HG03280 (cell line): Measurements from ENCODE around the gene ANAPC2.

Experiments
- ATAC-seq: cut with Tn5 transposase; IDR thresholded peaks from one replicate; pipeline ENCODE4 v1.9.1; 2021; ENCODE audit warnings: mild to moderate bottlenecking, moderate library complexity; ENCODE audit not compliant: unreplicated experiment

The ANAPC2 gene, protein sequence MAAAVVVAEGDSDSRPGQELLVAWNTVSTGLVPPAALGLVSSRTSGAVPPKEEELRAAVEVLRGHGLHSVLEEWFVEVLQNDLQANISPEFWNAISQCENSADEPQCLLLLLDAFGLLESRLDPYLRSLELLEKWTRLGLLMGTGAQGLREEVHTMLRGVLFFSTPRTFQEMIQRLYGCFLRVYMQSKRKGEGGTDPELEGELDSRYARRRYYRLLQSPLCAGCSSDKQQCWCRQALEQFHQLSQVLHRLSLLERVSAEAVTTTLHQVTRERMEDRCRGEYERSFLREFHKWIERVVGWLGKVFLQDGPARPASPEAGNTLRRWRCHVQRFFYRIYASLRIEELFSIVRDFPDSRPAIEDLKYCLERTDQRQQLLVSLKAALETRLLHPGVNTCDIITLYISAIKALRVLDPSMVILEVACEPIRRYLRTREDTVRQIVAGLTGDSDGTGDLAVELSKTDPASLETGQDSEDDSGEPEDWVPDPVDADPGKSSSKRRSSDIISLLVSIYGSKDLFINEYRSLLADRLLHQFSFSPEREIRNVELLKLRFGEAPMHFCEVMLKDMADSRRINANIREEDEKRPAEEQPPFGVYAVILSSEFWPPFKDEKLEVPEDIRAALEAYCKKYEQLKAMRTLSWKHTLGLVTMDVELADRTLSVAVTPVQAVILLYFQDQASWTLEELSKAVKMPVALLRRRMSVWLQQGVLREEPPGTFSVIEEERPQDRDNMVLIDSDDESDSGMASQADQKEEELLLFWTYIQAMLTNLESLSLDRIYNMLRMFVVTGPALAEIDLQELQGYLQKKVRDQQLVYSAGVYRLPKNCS

DNA sequence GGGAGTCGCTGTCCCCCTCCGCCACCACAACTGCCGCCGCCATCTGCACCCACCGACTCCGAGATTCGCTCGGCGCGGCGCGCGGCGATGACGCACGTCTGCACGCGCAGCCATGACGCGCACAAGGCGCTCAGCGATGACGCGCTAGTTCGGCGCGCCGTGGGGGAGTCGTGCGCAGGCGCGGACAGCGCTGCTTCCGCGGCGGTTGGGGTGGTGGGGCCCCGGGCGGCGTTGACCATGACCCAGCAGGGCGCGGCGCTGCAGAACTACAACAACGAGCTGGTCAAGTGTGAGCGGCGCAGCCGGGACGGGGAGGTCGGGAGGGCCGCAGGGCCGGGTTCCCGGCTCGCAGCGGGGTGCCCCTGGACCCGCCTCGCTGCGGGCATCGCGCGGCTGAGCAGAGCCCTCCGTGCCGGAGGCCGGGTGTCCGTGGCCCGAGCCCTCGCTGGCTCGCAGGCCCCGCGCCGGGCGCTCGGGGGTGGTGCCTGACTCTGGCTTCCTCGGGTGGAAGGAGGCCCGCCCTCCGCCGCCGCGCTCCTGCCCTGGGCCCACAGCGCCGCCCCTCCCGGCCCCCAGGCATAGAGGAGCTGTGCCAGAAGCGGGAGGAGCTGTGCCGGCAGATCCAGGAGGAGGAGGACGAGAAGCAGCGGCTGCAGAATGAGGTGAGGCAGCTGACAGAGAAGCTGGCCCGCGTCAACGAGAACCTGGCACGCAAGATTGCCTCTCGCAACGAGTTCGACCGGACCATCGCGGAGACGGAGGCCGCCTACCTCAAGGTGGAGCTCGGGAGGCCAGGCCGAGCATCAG, at the start of gene ANAPC2, which contains the start of gene SSNA1:
Gene ANAPC2 (minus strand): TSS at position 71 of the 807 bp plus-strand sequence. CDS start 28 bp downstream, at position 43.
Gene SSNA1 (plus strand): TSS at position 187 of the 807 bp plus-strand sequence. CDS start 51 bp downstream, at position 238.
- ATAC-seq: peak; percentile 77

DNA sequence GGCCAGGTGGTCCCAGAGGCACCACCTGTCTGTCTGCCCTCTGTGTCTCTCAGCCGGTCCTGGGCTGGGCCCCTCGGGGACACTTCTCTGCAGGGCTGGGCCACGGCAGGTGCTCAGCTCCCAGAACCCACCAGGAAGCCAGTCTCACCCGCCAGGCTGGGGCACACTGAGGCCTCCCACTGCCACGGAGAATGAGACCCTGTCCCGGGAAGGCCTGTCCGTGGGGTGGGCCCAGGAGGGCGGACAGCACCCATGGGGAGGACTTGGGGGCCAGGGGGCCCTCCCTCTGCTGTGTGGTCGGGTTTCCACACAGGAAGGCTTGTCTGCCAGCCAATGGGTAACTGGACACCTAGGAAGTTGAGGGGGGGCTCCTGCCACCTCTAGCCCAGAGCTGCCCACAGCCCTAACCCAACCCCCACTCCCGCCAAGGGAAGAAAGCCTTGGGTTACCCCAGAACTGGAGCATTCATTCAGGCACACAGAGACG, 48.6 kb upstream of the ANAPC2 start:
- no peak for ATAC-seq

DNA sequence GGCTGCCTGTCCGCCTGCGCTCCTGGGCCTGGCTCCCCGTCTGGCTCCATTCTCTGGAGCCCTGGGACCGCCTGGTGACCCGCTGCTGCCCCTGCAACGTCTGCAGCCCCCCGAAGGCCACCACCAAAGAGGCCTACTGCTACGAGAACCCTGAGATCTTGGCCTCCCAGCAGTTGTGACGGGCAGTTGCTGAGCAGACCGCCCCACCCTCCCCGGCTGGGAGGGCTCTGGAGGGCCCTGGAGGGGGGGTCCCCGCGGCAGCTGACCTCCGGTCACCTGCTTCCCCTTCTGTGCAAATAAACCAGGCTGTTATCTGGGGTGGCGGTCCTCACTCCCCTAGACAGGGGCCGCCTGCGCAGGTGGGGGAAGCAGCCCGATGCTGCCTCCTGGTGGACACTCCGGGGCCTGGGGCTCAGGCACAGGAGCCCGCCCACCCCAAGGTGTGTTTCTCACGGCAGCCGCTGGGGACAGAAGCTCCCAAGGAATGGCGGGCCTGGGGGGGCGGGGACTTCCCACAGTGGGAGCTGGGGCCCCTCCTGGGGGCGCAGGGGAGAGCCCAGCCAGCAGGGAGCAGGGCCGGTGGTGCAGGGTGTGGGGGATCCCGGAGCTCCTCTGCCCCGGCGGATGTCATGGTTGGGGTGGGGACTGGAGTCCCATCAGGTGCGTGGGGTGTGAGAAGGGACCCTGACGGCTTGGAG, 48.0 kb upstream of the ANAPC2 start:
- no peak for ATAC-seq

DNA sequence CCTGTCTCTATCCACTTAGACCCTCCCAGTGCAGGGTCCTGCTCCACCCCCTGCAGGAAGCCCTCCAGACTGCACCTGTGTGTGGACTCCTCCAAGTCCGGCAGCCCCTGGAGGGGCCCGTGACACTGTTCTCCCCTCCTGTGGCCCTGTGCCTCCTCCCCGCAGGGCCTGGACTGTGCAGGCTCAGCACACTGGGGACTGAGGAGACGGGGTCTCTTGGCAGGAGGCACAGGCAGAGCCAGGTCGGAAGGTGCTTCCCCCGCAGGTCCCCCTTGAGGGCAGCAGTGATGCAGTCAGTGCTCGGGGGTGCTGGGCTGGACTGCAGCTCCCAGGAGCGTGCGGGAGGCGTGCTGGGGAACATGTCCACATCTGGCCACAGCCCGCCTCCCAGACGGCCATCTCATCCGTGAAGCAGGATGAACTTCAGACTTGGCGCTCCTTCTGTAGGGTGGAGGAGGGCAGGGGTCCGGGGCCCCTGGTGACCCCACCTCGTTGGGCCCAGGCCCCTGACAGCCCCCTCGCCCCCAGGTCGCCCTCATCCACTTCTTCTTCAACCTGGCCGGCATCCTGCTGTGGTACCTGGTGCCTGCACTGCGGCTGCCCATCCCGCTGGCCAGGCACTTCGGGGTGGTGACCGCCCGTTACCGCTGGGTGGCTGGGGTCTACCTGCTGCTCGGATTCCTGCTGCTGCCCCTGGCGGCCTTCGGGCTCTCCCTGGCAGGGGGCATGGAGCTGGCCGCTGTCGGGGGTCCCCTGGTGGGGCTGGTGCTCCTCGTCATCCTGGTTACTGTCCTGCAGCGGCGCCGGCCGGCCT, 47.3 kb upstream of the ANAPC2 start:
- no peak for ATAC-seq

DNA sequence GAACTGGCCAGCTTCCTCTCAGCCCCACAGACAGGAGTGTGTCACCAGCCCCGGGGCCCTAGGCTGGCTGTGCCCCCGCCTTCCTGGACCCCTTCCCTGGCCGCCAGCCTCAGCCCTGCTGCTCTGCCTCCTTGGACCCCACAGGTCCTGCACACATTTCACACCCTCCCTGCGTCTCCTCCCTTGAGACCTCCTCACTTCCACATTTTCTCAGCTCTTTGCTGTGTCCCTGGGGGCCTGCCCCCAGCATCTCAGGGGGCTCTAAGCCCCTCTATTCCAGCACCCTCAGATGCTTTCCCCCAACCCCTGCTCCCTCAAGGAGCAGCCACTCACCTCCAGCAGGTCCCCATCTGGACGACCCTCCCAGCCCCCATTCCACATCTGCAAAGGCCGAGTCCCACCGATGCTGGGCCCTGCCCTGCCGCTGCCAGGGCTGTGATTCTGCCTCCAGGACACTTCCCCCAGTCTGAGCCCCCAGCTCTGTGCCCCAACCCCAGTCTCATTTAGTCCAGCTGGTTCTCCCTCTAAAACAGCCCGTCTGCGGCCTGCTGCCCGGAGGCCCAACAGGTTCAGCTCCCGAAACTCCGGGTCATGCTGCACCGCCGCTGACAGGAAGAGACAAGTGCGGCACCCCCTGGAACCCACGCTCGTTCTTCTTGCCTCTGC, 46.5 kb upstream of the ANAPC2 start:
- ATAC-seq: no peak

DNA sequence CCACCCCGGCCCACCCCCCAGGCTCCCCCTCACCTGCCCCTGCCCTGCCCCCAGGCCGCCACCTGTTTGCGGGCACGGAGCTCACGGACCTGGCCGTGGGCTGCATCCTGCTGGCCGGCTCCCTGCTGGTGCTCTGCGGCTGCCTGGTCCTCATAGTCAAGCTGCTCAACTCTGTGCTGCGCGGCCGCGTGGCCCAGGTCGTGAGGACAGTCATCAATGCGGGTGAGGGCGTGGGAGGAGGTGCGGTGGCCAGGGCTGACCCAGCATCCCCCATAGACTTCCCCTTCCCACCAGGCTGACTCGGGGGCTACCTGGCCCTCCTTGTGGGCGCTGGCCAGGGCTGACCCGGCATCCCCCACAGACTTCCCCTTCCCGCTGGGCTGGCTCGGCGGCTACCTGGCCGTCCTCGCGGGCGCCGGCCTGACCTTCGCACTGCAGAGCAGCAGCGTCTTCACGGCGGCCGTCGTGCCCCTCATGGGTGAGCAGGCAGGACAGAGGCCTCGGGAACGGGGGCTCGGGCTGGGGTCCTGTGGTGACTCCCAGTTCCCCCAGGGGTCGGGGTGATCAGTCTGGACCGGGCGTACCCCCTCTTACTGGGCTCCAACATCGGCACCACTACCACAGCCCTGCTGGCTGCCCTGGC, 45.8 kb upstream of the ANAPC2 start:
- no peak for ATAC-seq

DNA sequence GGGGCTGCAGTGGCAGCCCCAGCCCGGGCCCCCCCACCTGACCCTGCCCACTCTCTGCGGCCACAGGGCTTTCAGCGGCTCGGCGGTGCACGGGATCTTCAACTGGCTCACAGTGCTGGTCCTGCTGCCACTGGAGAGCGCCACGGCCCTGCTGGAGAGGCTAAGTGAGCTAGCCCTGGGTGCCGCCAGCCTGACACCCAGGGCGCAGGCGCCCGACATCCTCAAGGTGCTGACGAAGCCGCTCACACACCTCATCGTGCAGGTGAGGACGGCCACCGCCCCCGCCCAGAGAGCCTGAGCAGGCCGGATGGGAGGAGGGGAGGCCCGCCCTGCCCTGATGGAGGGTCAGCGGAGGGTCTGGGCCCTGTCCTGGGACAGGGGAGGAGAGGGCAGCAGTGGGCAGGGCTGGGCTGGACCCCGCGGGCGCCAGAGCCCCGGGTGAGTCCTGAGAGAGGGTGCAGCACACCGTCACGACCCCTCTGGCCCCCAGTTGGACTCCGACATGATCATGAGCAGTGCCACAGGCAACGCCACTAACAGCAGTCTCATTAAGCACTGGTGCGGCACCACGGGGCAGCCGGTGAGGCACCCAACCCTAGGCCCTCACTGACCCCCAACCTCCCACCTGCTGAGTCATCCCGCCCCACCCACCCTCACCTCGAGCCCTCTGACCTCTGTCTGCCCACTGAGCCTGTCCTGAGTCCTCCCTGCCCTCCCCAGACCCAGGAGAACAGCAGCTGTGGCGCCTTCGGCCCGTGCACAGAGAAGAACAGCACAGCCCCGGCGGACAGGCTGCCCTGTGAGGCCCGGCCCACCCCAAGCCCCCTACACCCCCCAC, 45.0 kb upstream of the ANAPC2 start:
- no peak for ATAC-seq

DNA sequence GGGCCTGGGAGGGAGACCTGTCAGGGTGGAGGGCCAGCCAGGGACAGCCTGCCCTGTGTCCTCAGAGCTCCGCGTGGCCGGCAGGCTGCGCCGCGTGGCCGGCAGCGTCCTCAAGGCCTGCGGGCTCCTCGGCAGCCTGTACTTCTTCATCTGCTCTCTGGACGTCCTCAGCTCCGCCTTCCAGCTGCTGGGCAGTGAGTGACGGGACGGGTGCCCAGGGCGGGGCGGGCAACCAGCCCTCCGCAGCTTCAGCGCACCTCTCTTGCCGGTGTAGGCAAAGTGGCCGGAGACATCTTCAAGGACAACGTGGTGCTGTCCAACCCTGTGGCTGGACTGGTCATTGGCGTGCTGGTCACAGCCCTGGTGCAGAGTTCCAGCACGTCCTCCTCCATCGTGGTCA, 44.1 kb upstream of the ANAPC2 start:
- no peak for ATAC-seq

DNA sequence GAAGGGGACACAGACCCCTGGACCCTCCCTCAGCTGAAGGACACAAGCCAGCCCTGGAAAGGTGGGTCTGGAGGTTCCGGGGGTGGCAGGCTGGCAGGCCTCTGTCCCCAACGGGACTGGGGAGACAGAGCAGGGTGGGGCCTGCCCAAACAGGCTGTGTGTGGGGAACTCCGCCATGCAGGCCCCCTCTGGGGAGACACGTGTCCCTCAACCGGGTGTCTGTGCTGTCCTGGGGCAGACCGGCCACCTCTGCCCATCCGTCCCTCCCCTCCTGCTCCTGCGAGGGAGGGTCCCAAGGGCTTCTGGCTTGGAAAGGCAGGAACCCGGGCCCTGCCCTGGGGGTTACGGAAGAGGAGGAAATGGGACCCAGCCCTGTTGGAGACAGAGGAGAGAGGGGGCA, 43.7 kb upstream of the ANAPC2 start:
- ATAC-seq: no peak

DNA sequence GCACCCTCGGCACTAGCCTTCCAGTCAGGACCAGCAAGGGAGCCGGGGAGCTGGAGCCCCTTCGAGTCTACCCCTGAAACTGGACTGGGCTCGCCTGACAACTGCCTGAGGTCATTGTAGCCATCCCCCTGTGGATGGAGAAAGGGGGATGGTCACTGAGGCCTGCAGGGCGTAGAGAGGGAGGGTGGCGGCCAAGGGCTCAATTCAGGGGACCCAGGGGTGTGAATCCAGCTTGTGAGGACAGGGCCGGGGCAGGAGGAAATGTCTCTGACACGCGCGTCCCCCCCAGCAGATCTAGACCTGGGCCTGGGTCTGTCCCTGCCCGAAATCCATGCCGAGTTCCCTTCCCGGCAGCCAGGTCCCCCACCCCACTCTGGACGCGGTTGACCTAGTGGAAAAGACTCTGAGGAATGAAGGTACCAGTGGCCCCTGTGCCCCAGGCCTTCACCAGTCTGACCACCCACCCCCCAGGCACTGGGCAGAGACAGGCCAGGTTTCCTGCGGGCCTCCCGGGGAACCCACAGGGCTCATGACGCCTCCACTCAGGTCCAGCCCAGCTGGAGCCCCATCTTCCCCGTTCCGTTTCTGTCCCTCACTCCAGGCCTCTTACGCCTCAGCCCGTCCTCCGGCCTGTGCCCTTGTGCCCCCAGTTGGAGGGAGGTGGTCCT, 43.1 kb upstream of the ANAPC2 start:
- no peak for ATAC-seq

DNA sequence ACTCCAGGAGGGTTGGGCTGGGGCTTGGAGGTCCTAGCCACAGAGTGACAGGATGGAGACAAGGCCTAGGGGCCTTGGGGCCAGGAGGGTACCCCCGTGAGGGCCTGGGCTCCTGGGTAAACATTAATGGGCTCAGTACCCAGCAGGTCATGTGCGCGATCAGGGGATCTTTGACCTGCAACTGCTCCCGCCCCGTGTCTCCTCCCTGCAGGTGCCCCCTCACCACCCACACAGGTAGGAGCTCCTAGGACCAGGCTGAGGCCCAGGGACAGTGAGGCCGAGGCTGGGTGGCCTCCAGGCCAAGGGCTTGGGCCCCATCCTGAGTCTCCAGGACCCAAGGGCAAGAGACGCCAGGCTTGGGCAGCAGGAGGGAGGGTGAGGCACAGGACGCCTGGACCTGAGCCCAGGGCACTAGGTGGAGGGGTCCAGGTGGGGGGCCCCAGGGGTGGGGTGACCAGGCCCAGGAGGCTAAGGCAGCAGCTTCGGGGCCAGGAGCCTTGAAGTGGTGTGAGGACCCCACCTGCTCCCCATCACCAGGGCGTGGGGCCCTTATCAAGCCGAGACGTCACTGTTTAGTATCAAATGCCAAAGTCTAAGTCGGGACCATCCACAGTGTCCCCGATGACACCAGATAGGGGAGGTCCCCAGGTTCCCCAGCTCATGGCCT, 42.5 kb upstream of the ANAPC2 start, which contains the start of gene SLC34A3:
Gene SLC34A3 (plus strand): TSS at position 197 of the 667 bp plus-strand sequence. CDS start 802 bp downstream, outside the sequence.
- no peak for ATAC-seq

DNA sequence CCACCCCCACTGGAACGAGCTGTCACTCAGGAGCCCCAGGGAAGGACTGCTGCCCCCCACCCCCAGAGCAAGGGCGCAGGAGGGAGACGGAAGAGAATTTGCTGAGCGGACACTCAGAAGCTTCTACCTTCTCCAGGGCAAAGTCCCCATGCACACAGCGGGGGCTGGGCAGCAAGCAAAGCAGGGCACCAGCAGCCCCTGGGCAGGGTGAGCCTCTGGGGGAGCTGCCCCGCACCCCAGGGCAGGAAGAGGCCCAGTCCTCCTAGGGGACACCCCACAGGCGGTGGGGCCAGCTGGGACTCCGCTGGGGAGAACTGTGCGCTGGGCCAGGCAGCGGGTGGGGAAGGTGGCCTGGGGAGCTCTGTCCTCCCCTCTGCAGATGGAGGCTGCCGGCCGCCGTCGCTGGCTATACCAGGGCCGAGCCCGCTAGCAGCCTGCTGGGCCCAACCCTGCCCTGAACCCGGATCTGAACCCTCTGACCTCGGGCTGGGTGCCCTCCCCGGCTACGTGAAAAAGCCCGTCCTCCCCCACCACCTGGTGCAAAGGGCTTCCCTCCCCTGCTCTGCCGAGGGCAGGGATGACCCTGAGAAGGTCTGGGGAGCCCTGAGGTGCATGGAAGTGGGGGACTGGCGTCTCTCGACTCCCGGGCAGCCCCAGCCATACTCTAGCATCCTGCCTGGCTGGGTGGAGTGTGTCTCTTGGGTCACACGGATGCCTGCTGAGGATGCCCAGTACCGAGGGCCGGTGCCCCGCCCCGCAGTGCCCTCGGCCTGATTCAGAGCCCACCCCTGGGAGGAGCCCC, 41.7 kb upstream of the ANAPC2 start:
- no peak for ATAC-seq

DNA sequence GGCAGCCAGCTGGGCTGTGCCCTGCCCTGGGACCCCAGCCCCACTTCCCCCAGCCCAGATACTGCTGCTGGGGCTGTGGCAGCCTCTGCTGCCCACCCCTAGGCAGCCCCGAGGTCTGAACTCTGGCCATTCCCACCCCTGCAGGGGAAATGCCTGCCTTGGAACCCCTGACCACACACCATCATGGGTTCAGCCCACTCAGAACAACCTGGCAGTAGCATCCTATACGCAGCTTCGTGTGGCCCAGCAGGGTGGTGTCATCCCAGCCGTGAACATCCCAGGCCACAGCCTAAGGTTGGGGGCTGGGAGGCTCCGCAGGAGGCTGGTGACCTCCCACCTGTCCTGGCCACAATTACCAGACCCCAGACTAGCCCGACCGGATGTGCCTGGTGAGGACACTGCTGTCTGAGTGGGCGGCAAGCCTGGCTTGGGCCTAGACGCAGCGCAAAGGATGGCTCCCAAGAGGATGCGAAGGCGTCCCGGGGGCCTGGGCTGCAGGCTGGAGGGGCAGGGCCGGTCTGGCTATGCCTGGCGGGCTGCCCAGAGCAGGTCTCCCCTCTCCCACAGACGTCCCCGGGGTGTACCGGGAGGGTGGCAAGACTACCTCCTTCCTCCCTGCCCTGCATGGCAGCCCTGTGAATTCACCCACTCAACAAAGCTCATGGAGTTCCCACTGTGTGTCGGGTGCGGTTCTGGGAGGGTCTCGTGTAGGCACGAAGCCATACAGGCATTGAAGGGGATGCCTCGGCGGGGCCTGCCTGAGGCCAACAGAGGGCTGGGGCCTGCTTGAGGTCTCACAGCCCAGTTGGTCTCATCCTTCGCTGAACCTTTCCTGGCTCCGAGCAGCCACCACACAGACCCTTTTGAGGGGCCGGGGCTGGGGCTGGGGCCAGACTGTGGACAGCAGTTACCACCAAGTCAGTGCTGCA, 40.9 kb upstream of the ANAPC2 start:
- no peak for ATAC-seq

DNA sequence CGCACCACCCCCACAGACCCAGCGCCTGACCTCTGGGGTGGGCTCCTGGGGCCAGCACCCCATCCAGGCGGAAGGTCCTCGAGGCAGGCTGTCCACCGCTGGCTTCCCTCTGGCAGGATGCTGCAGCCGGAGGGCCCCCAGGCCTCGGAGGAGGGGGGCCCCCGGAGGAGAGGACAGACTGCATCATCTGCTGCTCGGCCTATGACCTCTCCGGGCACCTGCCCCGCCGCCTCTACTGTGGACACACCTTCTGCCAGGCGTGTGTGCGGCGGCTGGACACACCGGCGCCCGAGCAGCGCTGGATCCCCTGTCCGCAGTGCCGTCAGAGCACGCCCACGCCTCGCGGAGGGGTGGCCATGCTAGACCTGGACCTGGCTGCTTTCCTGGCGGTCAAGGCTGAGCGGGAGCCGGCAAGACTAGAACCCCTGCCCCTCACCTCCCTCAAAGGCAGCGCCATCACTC, 40.2 kb upstream of the ANAPC2 start:
- ATAC-seq: no peak
